Right kidney (tissue), 1 donor: ENCODE results near the gene MICAL3.
"Not testable (repeated sequence)": the region's sequence is repeated elsewhere in the genome, so short reads cannot be mapped to it uniquely, and the experiment has no call there.

ENCODE experiments used
- DNase-seq: peaks from one replicate; pipeline ENCODE4 v3.0.0-alpha.2; 2016

The MICAL3 gene

DNA sequence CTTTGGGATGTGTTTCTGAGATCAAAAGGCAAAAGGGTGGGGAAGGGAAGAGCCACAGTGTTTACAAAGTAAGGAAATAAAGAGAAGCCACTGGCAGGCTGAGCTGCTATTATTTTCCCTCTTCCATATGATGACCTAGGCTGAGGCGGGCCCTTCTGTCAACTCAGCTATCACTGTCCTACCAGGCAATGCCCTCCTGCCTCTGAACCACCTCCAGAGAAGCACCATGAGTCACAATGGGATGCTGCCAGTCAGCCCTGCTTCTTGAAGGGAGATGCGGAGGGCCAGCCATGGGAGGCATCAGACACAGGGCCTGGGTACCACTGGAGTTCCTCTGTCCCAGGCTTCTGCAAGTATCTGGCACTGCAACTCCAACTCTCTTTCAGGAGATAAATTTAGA lies 142.2 kb downstream of the MICAL3 start:
- DNase-seq, result no peak

GRCh38 chr22:17881366-17881765 lies 143.0 kb downstream of the MICAL3 start:
- DNase-seq, result no peak

DNA sequence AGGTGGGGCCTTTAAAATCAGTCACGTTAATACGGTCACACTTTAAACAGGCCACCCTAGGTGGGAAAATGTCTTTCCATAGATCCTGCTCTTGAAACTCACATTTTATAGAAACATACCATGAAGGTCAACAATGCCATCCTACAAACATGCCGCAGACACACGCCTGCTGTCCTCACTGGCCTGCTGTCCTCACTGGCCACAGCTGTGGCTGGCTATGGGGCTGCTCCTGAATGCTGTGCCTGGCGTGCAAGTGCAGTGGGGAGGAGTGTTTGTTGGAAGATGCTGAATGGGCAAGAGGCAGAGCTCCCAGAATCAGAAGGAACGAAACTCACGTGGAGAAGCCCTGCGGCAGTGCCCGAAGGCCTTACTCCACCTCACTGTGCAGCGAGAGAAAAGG lies 143.9 kb downstream of the MICAL3 start:
- no peak for DNase-seq

GRCh38 chr22:17880020-17880419 lies 144.3 kb downstream of the MICAL3 start:
- DNase-seq, result no peak

DNA sequence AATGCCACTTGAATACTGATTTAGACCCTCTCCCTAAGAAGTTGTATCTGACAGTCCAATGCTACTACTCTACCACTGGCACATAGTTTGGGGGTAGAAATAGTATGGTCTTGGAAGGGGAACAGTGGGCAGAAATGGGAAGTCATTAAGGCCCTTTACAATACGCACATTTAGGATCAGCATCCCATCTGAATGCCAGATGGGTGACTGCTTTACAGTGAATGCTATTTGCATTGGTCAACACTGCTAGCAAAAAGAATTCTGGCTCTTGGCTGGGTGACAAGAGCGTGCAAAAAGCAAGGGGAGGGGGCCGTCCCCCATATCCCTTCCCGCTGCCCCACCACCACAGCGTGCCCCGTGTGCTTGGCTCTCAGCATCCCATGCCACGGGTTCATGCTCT lies 145.4 kb downstream of the MICAL3 start:
- DNase-seq, result no peak

DNA sequence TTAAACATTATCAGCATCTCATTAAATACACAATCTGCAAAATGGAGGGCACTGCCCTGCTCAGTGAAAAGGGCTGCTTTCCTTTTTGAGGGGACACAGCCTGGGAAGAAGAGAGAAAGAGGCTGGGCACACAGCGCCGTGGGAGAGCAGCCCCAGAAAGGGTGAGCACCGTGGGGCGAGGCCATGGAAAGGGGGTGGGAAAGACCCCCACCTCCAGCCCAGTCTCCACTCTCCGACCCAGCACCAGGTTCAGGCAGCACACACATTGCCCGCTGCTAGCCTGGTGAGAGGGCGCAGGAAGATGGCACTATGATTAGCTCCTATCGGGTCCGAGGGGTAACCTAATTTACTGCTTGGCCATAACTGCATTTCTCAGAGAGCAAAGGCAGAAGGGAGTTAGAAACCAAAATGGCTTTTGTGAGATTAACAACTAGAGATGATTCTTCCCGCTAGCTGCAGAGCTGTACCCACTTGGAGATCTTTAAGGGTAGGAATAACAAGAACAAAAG lies 146.1 kb downstream of the MICAL3 start:
- no peak for DNase-seq

DNA sequence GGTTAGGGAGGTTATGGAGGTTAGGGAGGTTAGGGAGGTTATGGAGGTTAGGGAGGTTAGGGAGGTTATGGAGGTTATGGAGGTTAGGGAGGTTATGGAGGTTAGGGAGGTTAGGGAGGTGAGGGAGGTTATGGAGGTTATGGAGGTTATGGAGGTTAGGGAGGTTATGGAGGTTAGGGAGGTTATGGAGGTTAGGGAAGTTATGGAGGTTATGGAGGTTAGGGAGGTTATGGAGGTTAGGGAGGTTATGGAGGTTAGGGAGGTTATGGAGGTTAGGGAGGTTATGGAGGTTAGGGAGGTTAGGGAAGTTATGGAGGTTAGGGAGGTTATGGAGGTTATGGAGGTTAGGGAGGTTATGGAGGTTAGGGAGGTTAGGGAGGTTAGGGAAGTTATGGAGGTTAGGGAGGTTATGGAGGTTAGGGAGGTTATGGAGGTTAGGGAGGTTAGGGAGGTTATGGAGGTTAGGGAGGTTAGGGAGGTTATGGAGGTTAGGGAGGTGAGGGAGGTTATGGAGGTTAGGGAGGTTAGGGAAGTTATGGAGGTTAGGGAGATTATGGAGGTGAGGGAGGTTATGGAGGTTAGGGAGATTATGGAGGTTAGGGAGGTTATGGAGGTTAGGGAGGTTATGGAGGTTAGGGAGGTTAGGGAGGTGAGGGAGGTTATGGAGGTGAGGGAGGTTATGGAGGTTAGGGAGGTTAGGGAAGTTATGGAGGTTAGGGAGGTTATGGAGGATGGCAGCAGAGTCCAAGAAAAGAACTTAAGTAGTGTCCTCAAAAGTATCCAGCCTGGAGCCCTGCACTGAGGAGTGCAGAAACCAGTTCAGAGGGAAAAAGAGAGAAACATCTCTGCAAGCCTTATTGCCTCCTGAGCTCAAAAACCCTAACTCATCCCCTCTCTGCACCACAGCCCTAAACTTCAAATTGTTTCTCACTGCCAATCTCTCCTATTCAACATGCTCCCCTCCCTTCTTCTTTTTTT lies 147.2 kb downstream of the MICAL3 start:
- not testable (repeated sequence) for DNase-seq

- DNase-seq, result no peak
These were observed 148.0 kb downstream of the MICAL3 start for GRCh38 chr22:17876306-17876831.

DNA sequence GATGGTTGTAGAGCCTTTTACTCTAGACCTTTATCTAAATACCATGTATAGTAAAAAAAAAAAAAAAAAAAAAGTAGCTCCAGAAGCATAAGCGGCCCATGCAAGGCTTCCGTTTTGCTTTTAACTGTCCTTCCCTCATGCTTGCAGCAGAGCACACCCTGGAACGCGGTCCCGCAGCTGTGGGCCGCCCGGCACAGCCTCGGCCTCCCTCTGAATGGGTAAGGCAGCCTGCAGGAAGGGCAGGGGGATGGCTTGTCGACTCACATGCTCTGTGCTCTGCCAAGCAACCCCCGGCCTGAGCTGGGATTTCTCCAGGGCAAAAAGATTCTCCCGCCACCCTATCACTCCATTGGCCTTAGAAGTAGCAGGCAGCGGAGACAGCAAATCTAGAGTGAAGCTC lies 148.7 kb downstream of the MICAL3 start:
- no peak for DNase-seq

DNA sequence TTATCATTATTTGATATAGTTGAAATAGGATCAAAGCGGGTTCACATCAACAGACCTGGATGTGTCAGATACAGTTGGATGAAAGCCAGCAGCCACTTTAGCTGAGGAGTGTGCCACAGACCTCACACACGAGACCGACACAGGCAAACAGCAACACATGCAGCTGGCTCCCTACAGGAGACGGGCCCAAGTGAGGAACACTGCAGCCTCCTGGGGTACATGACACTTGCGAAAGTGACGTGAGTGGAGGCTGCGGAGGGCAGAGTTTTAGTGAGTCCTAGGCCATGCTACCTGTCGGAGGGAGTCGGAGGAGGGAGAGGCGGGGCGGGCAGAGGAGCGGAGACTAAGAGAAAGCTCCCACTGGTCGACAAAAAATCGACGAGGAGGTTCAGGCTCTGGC lies 149.2 kb downstream of the MICAL3 start:
- DNase-seq, result no peak

GRCh38 chr22:17874231-17874905 lies 150.0 kb downstream of the MICAL3 start:
- DNase-seq, result no peak

- DNase-seq, result no peak
These were observed 150.6 kb downstream of the MICAL3 start for GRCh38 chr22:17873804-17874203.

- no peak for DNase-seq
These were observed 151.2 kb downstream of the MICAL3 start for GRCh38 chr22:17873116-17873515.

GRCh38 chr22:17872471-17872870 lies 151.9 kb downstream of the MICAL3 start:
- no peak for DNase-seq

GRCh38 chr22:17871726-17872458 lies 152.5 kb downstream of the MICAL3 start:
- no peak for DNase-seq

DNA sequence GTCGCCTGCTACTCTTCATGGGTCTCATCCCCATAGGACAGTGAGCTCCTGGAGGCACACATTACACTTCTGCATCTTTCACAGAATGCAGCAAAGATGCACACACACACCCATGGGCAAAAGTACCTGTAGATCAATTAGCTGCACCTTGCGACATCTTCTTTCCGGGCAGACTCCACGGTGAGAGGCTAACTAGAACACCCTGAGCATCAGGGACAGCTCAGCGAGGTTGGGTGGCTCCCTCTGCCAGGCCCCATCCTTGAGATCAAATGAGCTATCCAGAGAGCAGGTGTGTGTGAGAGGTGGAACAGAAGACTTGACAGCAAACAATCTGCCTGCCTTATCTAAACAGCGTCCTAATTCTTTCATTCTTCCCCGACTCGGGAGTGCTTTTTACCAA lies 154.0 kb downstream of the MICAL3 start:
- no peak for DNase-seq

- DNase-seq, result no peak
These were observed 154.9 kb downstream of the MICAL3 start for GRCh38 chr22:17869285-17870096.

- DNase-seq, result no peak
These were observed 155.6 kb downstream of the MICAL3 start for GRCh38 chr22:17868771-17869170.

- no peak for DNase-seq
These were observed 157.1 kb downstream of the MICAL3 start for GRCh38 chr22:17867160-17867785.

DNA sequence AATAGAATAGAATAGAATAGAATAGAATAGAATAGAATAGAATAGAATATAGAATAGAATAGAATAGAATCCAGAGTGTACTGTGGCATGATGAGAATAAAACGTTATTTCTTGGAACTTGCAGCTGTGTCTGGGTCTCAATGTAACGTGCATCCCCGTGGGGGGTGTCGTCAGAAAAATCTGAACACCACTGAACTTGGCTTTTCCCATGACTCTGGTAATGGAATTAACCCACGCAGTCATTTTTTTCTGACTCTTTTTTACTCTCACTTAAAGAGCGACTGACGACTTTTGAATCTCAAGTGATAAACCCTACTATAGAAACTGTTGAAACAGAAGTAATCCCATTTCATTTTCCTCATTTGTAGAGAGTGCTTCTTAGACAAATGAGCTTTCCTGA lies 157.7 kb downstream of the MICAL3 start:
- DNase-seq, result no peak

DNA sequence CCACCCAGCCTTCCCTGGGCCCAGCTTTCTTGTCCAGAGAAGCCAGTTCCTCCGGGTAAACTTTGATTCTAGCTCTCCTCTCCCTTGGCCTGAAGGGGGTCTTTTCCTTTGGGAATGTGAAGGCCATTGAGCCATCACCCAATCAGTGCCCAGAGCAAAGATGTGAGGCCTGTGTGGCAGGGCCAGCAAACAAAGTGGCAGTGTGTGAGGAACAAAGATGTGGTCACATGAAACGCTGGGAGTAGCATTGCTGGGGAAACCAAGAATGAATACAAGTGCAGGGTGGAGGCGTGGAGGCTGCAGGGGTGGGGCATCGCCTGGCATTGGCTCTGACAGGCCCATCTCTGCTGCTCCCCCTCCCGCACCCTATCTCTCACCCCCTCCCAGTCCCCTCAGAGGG lies 158.2 kb downstream of the MICAL3 start:
- DNase-seq, result no peak
